HL-60 (cell line): Measurements from ENCODE around the gene NKIRAS2.

Experiments used
- DNase-seq, 2 experiments: peaks; one replicate each; pipeline ENCODE4 v3.0.0-alpha.2; 2010 to 2020; ENCODE audit warnings: low read depth in 1 of 2, low spot score in 1 of 2
- H3K27ac ChIP-seq: fragments of 250-450 bp; sonication (Bioruptor Pico); replicated peaks from 2 replicates; pipeline ENCODE4 v1.5.1; 2020; ENCODE audit warnings: mild to moderate bottlenecking, moderate library complexity
- H3K27me3 ChIP-seq: fragments of 250-450 bp; sonication (Bioruptor Pico); 2 replicates; pipeline ENCODE4 v1.5.1; 2021; ENCODE audit warnings: mild to moderate bottlenecking, moderate library complexity; ENCODE audit not compliant: insufficient read depth, poor library complexity, severe bottlenecking
- H3K4me3 ChIP-seq: replicated peaks from 2 replicates; pipeline ENCODE4 v1.5.1; 2011; ENCODE audit warnings: mild to moderate bottlenecking, control low read depth, low read length; ENCODE audit not compliant: insufficient read depth
- GABPA ChIP-seq: IDR thresholded peaks from 2 replicates; pipeline ENCODE4 v1.6.1; 2012; ENCODE audit warnings: low read depth
- POLR2AphosphoS5 ChIP-seq: IDR thresholded peaks from 2 replicates; pipeline ENCODE4 v1.6.1; 2012; ENCODE audit warnings: low read depth
- SPI1 ChIP-seq: IDR thresholded peaks from 2 replicates; pipeline ENCODE4 v1.6.1; 2012; ENCODE audit warnings: low read depth, mild to moderate bottlenecking, borderline replicate concordance
- TF ChIP-seq, protein P1 (sequence below): IDR thresholded peaks from one replicate; pipeline ENCODE4 v1.5.1; 2011; ENCODE audit warnings: low read length, control low read depth, inconsistent platforms; ENCODE audit not compliant: insufficient read depth
- TF ChIP-seq, protein P2 (sequence below): IDR thresholded peaks from 2 replicates; pipeline ENCODE4 v1.6.1; 2012; ENCODE audit warnings: low read depth; ENCODE audit not compliant: insufficient replicate concordance

NKIRAS2 gene

DNA sequence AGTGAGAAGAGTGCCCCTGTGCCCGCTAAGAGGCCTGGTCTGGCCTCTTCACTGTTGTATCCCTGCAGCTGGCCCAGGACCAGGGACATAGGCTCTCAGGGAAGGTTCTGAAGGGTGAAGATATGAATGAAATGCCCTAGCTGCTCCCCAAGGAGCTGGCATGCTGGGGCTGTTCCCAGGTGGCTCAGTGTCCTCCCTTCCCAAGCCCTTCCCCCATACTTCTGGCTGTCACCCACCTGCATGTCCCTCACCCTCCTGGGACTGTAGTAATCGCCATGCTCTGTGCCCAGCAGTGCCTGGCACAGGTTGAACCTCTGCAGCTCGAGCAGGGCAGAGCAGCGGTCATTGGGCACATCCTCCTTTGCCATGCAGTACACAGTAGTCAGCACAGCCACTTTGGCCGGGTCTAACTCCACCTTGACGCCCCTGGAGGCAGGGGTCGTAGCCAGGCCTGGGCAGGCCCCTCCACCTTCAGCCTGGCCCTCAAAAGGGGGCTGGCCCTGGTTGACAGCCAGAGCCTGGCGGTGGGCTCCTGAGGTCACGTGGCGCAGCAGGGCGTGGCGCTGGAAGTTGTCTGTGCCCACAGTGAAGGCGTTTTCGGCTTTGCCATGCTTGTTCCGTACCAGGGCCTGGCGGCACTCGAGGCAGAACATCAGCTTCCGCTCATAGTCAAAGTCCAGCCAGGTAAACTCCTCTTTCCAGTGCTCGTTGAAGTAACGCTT, 22.9 kb downstream of the NKIRAS2 start:
- DNase-seq, result no peak
- Histone ChIP-seq H3K27me3 (no peaks in the 10 kb centered on the region), H3K27ac (no peak overlapping the region), H3K4me3 (no peak overlapping the region)
- no peak for TF ChIP-seq SPI1
- TF ChIP-seq POLR2AphosphoS5, result no peak

DNA sequence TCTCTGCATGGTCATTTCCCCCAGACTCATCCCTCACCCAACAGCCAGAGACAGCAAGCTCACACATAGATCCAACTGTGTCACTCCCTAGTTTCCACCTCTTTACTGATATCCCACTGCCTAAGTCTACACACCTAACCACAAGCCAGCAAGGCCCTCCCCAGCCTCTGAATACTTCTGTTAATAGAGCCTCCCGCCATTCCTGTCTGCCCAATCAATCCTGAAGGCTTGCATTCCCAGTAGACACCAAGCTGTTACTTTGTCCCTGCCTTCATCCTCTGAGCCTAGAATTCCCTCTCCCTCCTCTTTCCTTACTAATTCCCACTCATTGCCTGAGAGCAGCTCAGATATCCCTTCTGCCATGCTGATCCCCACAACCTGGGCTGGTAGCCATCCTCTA, 25.8 kb downstream of the NKIRAS2 start:
- no peak overlapping the region for H3K27ac ChIP-seq
- TF ChIP-seq, protein P1, sequence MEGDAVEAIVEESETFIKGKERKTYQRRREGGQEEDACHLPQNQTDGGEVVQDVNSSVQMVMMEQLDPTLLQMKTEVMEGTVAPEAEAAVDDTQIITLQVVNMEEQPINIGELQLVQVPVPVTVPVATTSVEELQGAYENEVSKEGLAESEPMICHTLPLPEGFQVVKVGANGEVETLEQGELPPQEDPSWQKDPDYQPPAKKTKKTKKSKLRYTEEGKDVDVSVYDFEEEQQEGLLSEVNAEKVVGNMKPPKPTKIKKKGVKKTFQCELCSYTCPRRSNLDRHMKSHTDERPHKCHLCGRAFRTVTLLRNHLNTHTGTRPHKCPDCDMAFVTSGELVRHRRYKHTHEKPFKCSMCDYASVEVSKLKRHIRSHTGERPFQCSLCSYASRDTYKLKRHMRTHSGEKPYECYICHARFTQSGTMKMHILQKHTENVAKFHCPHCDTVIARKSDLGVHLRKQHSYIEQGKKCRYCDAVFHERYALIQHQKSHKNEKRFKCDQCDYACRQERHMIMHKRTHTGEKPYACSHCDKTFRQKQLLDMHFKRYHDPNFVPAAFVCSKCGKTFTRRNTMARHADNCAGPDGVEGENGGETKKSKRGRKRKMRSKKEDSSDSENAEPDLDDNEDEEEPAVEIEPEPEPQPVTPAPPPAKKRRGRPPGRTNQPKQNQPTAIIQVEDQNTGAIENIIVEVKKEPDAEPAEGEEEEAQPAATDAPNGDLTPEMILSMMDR, result no peak
- TF ChIP-seq, protein P2, sequence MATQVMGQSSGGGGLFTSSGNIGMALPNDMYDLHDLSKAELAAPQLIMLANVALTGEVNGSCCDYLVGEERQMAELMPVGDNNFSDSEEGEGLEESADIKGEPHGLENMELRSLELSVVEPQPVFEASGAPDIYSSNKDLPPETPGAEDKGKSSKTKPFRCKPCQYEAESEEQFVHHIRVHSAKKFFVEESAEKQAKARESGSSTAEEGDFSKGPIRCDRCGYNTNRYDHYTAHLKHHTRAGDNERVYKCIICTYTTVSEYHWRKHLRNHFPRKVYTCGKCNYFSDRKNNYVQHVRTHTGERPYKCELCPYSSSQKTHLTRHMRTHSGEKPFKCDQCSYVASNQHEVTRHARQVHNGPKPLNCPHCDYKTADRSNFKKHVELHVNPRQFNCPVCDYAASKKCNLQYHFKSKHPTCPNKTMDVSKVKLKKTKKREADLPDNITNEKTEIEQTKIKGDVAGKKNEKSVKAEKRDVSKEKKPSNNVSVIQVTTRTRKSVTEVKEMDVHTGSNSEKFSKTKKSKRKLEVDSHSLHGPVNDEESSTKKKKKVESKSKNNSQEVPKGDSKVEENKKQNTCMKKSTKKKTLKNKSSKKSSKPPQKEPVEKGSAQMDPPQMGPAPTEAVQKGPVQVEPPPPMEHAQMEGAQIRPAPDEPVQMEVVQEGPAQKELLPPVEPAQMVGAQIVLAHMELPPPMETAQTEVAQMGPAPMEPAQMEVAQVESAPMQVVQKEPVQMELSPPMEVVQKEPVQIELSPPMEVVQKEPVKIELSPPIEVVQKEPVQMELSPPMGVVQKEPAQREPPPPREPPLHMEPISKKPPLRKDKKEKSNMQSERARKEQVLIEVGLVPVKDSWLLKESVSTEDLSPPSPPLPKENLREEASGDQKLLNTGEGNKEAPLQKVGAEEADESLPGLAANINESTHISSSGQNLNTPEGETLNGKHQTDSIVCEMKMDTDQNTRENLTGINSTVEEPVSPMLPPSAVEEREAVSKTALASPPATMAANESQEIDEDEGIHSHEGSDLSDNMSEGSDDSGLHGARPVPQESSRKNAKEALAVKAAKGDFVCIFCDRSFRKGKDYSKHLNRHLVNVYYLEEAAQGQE, result no peak
- TF ChIP-seq POLR2AphosphoS5 (no peak), SPI1 (no peak), GABPA (no peak)
- H3K27me3 ChIP-seq, result no peaks in the 10 kb centered on the region
- no peak overlapping the region for H3K4me3 ChIP-seq
- DNase-seq, result no peak

DNA sequence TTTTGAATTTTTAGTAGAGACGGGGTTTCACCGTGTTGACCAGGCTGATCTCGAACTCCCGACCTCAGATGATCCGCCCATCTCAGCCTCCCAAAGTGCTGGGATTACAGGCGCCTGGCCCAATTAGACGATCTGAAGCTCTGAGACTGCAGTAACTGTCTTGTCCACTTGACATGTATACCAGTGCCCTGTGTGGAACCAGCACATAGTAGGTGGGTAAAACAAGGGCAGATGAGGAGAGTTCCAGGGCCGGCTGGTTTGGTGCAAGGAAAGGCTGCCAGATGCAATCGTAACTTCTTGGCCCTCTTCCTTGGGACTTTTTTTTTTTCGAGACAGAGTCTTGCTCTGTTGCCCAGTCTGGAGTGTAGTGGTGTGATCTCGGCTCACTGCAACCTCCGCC, 27.5 kb downstream of the NKIRAS2 start:
- no peak for DNase-seq
- no peak overlapping the region for H3K27ac ChIP-seq
- H3K27me3 ChIP-seq, result peaks cover 4% of the 10 kb centered on the region
- TF ChIP-seq, protein P1, result no peak
- TF ChIP-seq GABPA, result no peak
- no peak for TF ChIP-seq SPI1
- TF ChIP-seq, protein P2, result no peak
- no peak for TF ChIP-seq POLR2AphosphoS5
- no peak overlapping the region for H3K4me3 ChIP-seq

DNA sequence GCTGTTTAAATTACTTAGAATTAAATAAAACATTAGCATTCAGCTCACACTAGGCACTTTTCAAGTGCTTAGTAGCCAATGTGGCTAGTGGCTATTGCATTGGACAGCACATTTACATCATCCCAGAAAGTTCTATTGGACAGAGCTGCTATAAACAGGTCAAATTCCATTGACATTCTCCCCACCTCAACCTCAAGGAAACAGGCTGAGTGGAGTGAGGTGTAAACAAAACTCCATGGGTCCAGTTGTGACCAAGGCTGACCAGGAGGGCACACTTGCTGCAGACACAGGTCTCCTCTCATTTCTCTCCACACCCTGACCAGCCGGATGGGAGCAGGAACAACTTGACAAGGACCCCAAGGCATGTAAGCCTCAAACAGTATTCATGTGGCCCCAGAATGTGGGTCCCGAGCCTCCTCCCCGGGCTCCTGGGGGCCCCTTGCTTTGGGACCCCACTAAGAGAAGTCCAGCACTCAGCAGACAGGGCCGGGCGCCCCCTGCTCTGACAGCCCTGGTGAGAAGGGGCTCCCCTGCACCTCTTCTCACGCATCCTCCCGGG, 30.0 kb downstream of the NKIRAS2 start:
- no peak overlapping the region for H3K27ac ChIP-seq
- TF ChIP-seq GABPA, result no peak
- TF ChIP-seq POLR2AphosphoS5, result no peak
- no peak for TF ChIP-seq SPI1
- TF ChIP-seq, protein P1, result no peak
- TF ChIP-seq, protein P2, result no peak
- H3K27me3 ChIP-seq, result peaks cover 12% of the 10 kb centered on the region
- DNase-seq, result no peak
- peak overlapping the region; percentile 55 for H3K4me3 ChIP-seq
